Astrocyte (in vitro differentiated cells and primary cell): ENCODE measurements around the gene SERPINA5.

Experiments
- EZH2 ChIP-seq: IDR thresholded peaks from 2 replicates; pipeline ENCODE4 v1.6.1; 2012; ENCODE audit warnings: mild to moderate bottlenecking, low read length, inconsistent platforms; ENCODE audit not compliant: insufficient read depth
- TF ChIP-seq, protein P1 (sequence below): IDR thresholded peaks from 2 replicates; pipeline ENCODE4 v1.5.1; 2011; ENCODE audit warnings: low read depth, mild to moderate bottlenecking, inconsistent platforms, low read length, moderate library complexity; ENCODE audit not compliant: insufficient read depth

DNA sequence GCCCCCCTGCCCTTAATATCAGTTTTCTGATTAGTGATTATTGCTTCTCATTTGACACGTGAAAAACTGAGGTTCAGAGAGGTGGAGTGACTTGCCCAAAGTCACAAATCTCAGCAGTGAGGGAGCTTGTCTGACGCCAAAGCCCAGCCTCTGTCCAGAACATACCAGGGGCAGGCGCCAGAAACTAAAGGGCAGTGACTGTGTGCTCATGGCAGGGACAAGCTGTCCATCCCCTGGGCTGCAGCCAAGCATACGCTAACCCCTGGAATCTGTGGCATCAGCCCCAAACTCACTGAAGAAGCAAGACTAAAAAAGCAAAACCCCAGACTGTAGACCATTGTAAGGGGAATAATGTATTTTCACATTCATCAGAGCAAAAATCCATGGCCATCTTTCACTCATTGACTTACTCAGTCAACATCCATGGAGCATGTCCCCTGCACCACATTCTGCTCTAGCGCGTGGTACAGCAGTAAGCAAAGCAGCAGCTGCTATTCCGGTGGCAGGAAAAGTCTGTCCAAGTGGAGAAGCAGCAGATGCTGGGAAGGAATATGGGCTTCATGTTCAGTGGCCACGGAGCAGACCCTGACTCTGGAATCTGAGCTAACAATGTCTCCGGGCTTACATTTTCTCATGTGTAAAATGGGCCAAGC lies 21.5 kb upstream of the SERPINA5 start:
- TF ChIP-seq, protein P1, sequence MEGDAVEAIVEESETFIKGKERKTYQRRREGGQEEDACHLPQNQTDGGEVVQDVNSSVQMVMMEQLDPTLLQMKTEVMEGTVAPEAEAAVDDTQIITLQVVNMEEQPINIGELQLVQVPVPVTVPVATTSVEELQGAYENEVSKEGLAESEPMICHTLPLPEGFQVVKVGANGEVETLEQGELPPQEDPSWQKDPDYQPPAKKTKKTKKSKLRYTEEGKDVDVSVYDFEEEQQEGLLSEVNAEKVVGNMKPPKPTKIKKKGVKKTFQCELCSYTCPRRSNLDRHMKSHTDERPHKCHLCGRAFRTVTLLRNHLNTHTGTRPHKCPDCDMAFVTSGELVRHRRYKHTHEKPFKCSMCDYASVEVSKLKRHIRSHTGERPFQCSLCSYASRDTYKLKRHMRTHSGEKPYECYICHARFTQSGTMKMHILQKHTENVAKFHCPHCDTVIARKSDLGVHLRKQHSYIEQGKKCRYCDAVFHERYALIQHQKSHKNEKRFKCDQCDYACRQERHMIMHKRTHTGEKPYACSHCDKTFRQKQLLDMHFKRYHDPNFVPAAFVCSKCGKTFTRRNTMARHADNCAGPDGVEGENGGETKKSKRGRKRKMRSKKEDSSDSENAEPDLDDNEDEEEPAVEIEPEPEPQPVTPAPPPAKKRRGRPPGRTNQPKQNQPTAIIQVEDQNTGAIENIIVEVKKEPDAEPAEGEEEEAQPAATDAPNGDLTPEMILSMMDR, result no peak
- no peak for TF ChIP-seq EZH2
